NB4 (cell line): Measurements from ENCODE around the gene TGFBR2.

Experiments used
- CTCF ChIP-seq: IDR thresholded peaks from one replicate; pipeline ENCODE4 v1.5.1; 2012; ENCODE audit warnings: low read depth, low read length
- MAX ChIP-seq: IDR thresholded peaks from 2 replicates; pipeline ENCODE4 v1.6.1; 2011; ENCODE audit warnings: low read depth, low read length
- MYC ChIP-seq: IDR thresholded peaks from 2 replicates; pipeline ENCODE4 v1.6.1; 2011; ENCODE audit warnings: low read depth, low read length
- POLR2A ChIP-seq: IDR thresholded peaks from 2 replicates; pipeline ENCODE4 v1.6.1; 2011; ENCODE audit warnings: mild to moderate bottlenecking; ENCODE audit not compliant: insufficient read length; ENCODE audit errors: extremely low read depth

- TF ChIP-seq CTCF (no peak), MAX (no peak), POLR2A (no peak), MYC (no peak)
Measured at GRCh38 chr3:30741889-30742288, 135.5 kb downstream of the TGFBR2 start.
